Peyer's patch (tissue), 4 donors: Measurements from ENCODE around the gene TFCP2L1. TPM values are rescaled to one million over a fixed set of nuclear protein-coding genes. Genes with fewer than 3 reads are reported as not detected.
"Not testable (repeated sequence)": the region's sequence is repeated elsewhere in the genome, so short reads cannot be mapped to it uniquely, and the experiment has no call there.

Experiments
- DNase-seq, 3 donors: peaks; one replicate each; pipeline ENCODE4 v3.0.0-alpha.2; 2017 to 2019
- H3K27ac ChIP-seq, 4 donors: fragments of 200-600 bp; sonication (generic); one replicate each; pipeline ENCODE4 v1.5.1; 2016 to 2019
- H3K27me3 ChIP-seq, 2 donors: fragments of 200-600 bp; sonication (generic); one replicate each; pipeline ENCODE4 v1.5.1; 2019
- H3K36me3 ChIP-seq, 3 donors: fragments of 200-600 bp; sonication (generic); one replicate each; pipeline ENCODE4 v1.5.1; 2016 to 2019
- H3K4me1 ChIP-seq, 4 donors: fragments of 200-600 bp; sonication (generic); one replicate each; pipeline ENCODE4 v1.5.1; 2016 to 2019
- H3K4me3 ChIP-seq, 4 donors: fragments of 200-600 bp; sonication (generic); 1 replicate in 3 of 4; 2 replicates in 1 of 4; pipeline ENCODE4 v1.5.1; 2016 to 2019; ENCODE audit warnings: mild to moderate bottlenecking in 1 of 4
- H3K9me3 ChIP-seq, 4 donors: fragments of 200-600 bp; sonication (generic); one replicate each; pipeline ENCODE4 v1.5.1; 2016 to 2019; ENCODE audit warnings: mild to moderate bottlenecking in 1 of 4
- CTCF ChIP-seq, 6 experiments: fragments of 450-650 bp in 4 of 6; fragments of 200-600 bp in 2 of 6; sonication (generic) in 1 of 6; IDR thresholded peaks; one replicate each; pipeline ENCODE4 v1.5.1; 2017 to 2019; ENCODE audit warnings: antibody characterized with exemption in 6 of 6, mild to moderate bottlenecking in 3 of 6, moderate library complexity in 1 of 6
- POLR2A ChIP-seq, 2 donors: fragments of 450-650 bp; IDR thresholded peaks; one replicate each; pipeline ENCODE4 v1.5.1; 2017; ENCODE audit warnings: antibody characterized with exemption in 2 of 2, mild to moderate bottlenecking in 2 of 2, moderate library complexity in 2 of 2
- total RNA-seq, 4 donors: library from RNA; depleted of rRNA; stranded (reverse); fragments of >200 nt; gene quantifications; one replicate each; pipeline ENCODE4 v1.1.0, GENCODE V29; 2016

Gene TFCP2L1
- total RNA-seq, 4 donors from 2014 or later: 5.0 to 41.0 (median 10.0) TPM

GRCh38 chr2:121298476-121298875, 13.5 kb upstream of the TFCP2L1 start:
- TF ChIP-seq CTCF (IDR thresholded peaks at IDR 0.05) (no peak), POLR2A (IDR thresholded peaks at IDR 0.05) (no peak)
- no peak overlapping the region for H3K27ac ChIP-seq
- H3K4me3 ChIP-seq: no peak overlapping the region
- no peaks in the 10 kb centered on the region for H3K36me3 ChIP-seq
- H3K4me1 ChIP-seq: peaks cover 0 to 4% (median 0%) of the 10 kb centered on the region in 4 donors
- peak in 1 of 3 donors; percentile 19 for DNase-seq
- no peaks in the 10 kb centered on the region for H3K27me3 ChIP-seq
- no peaks in the 10 kb centered on the region for H3K9me3 ChIP-seq

GRCh38 chr2:121297866-121298265, 12.9 kb upstream of the TFCP2L1 start:
- H3K4me3 ChIP-seq, DNase-seq, H3K27me3 ChIP-seq, H3K27ac ChIP-seq, H3K36me3 ChIP-seq, H3K9me3 ChIP-seq, H3K4me1 ChIP-seq: not testable (repeated sequence)

- H3K4me1 ChIP-seq: peaks cover 0 to 4% (median 0%) of the 10 kb centered on the region in 4 donors
- peak in 1 of 3 donors; percentile 61 for DNase-seq
- no peak overlapping the region for H3K27ac ChIP-seq
- H3K9me3 ChIP-seq: no peaks in the 10 kb centered on the region
- H3K4me3 ChIP-seq: no peak overlapping the region
- peak in 5 of 6 experiments; percentile 5 to 76 (median 57) for TF ChIP-seq CTCF (IDR thresholded peaks at IDR 0.05)
- TF ChIP-seq POLR2A (IDR thresholded peaks at IDR 0.05): no peak
- no peaks in the 10 kb centered on the region for H3K27me3 ChIP-seq
- no peaks in the 10 kb centered on the region for H3K36me3 ChIP-seq
These were observed 12.3 kb upstream of the TFCP2L1 start for GRCh38 chr2:121297217-121297830.

- Histone ChIP-seq H3K4me3 (no peak overlapping the region), H3K4me1 (peaks cover 0 to 4% (median 0%) of the 10 kb centered on the region in 4 donors), H3K9me3 (no peaks in the 10 kb centered on the region), H3K27ac (no peak overlapping the region), H3K36me3 (no peaks in the 10 kb centered on the region), H3K27me3 (no peaks in the 10 kb centered on the region)
- DNase-seq: peak in 1 of 3 donors; percentile 36
- no peak for TF ChIP-seq POLR2A (IDR thresholded peaks at IDR 0.05)
- no peak for TF ChIP-seq CTCF (IDR thresholded peaks at IDR 0.05)
These were observed 11.1 kb upstream of the TFCP2L1 start for GRCh38 chr2:121295911-121296650.

- no peaks in the 10 kb centered on the region for H3K36me3 ChIP-seq
- H3K27me3 ChIP-seq: no peaks in the 10 kb centered on the region
- TF ChIP-seq CTCF (IDR thresholded peaks at IDR 0.05) (peak in 2 of 6 experiments; percentile 13 to 17), POLR2A (IDR thresholded peaks at IDR 0.05) (no peak)
- H3K4me1 ChIP-seq: peaks cover 0 to 4% (median 0%) of the 10 kb centered on the region in 4 donors
- no peak overlapping the region for H3K27ac ChIP-seq
- H3K4me3 ChIP-seq: no peak overlapping the region
- no peaks in the 10 kb centered on the region for H3K9me3 ChIP-seq
- peak in 1 of 3 donors; percentile 35 for DNase-seq
These were observed 10.2 kb upstream of the TFCP2L1 start for GRCh38 chr2:121294881-121295840.
